Parietal lobe (tissue), 1 donor: ENCODE results near the gene CDC42BPB. TPM values are rescaled to one million over a fixed set of nuclear protein-coding genes. Genes with fewer than 3 reads are reported as not detected.

Experiments used
- total RNA-seq: library from RNA; depleted of rRNA; stranded (reverse); fragments of >200 nt; gene quantifications from one replicate; pipeline ENCODE4 v1.2.3, GENCODE V29; 2014

The CDC42BPB gene
- 142 TPM for total RNA-seq

GRCh38 chr14:103057372-103058163, at the start of gene CDC42BPB:
Gene CDC42BPB, minus strand, starts transcription at chr14:103057549. Its CDS starts 376 bp downstream, at chr14:103057173.

GRCh38 chr14:103094406-103095209, 37.3 kb upstream of the CDC42BPB start, which contains the start of gene EXOC3L4:
Gene EXOC3L4, plus strand, starts transcription at chr14:103094725. Its CDS starts 5,495 bp downstream, at chr14:103100220.

GRCh38 chr14:103084021-103084919, 26.9 kb upstream of the CDC42BPB start, which contains the start of gene LBHD2:
Gene LBHD2, plus strand, starts transcription at chr14:103084210. Its CDS starts 1,803 bp downstream, at chr14:103086013.

GRCh38 chr14:102922490-102923200, 134.7 kb downstream of the CDC42BPB start, which contains the start of gene AMN:
Gene AMN, plus strand, starts transcription at chr14:102922663. Its CDS starts 26 bp downstream, at chr14:102922689.

Other genes starting within 250 kb of the CDC42BPB start
- not detected for gene AMN, start 134.9 kb downstream of the CDC42BPB start, total RNA-seq
- not detected for gene LBHD2, start 26.7 kb upstream of the CDC42BPB start, total RNA-seq
- gene EXOC3L4, start 37.2 kb upstream of the CDC42BPB start, total RNA-seq = not detected
- gene TNFAIP2, start 65.9 kb upstream of the CDC42BPB start, total RNA-seq = 9.4 TPM